Effector memory CD8-positive, alpha-beta T cell (primary cell): ENCODE measurements around the gene ANKFY1.
A peak's percentile ranks its signal among the peaks of the same experiment; 100 is the strongest.
"Not testable (repeated sequence)": the region's sequence is repeated elsewhere in the genome, so short reads cannot be mapped to it uniquely, and the experiment has no call there.

Experiments used
- ATAC-seq: fragments of 150-1000 bp; cut with Tn5 transposase; replicated peaks from 2 replicates; pipeline ENCODE4 v1.10.0; 2021; ENCODE audit warnings: mild to moderate bottlenecking, moderate library complexity
- DNase-seq, 3 experiments: peaks; one replicate each; pipeline ENCODE4 v3.0.0; 2021
- H3K27ac Mint-ChIP-seq, 2 donors: one replicate each; pipeline ENCODE4 v1.8.0; 2022; ENCODE audit warnings: mild to moderate bottlenecking in 2 of 2, mixed read lengths in 2 of 2, moderate library complexity in 2 of 2
- H3K27me3 Mint-ChIP-seq, 2 donors: one replicate each; pipeline ENCODE4 v1.8.0; 2022; ENCODE audit warnings: mixed read lengths in 2 of 2
- H3K36me3 Mint-ChIP-seq: one replicate; pipeline ENCODE4 v1.8.0; 2022; ENCODE audit warnings: mild to moderate bottlenecking, moderate library complexity, mixed read lengths; ENCODE audit not compliant: insufficient read depth
- H3K4me1 Mint-ChIP-seq, 2 donors: one replicate each; pipeline ENCODE4 v1.8.0; 2022; ENCODE audit warnings: low read depth in 2 of 2, mixed read lengths in 2 of 2
- H3K4me3 Mint-ChIP-seq, 2 donors: one replicate each; pipeline ENCODE4 v1.8.0; 2022; ENCODE audit warnings: mild to moderate bottlenecking in 2 of 2, mixed read lengths in 2 of 2, moderate library complexity in 2 of 2
- H3K9me3 Mint-ChIP-seq, 2 donors: one replicate each; pipeline ENCODE4 v1.8.0; 2022; ENCODE audit warnings: mixed read lengths in 2 of 2

The ANKFY1 gene

GRCh38 chr17:4199818-4200402, 63.9 kb downstream of the ANKFY1 start:
- ATAC-seq (peak; percentile 61), DNase-seq (peak; percentile 15 to 34 (median 32))
- H3K36me3 Mint-ChIP-seq, result peaks cover 48% of the 10 kb centered on the region
- H3K4me3 Mint-ChIP-seq, result no peak overlapping the region
- no peak overlapping the region for H3K27ac Mint-ChIP-seq
- H3K4me1 Mint-ChIP-seq, result peaks cover 0 to 6% of the 10 kb centered on the region in 2 donors
- no peaks in the 10 kb centered on the region for H3K27me3 Mint-ChIP-seq
- H3K9me3 Mint-ChIP-seq, result no peaks in the 10 kb centered on the region

GRCh38 chr17:4198995-4199394, 64.8 kb downstream of the ANKFY1 start:
- Mint-ChIP-seq H3K27ac (no peak overlapping the region), H3K4me3 (no peak overlapping the region), H3K4me1 (peaks cover 0 to 4% of the 10 kb centered on the region in 2 donors), H3K27me3 (no peaks in the 10 kb centered on the region), H3K9me3 (no peaks in the 10 kb centered on the region), H3K36me3 (peaks cover 50% of the 10 kb centered on the region)
- DNase-seq (no peak), ATAC-seq (no peak)

GRCh38 chr17:4195306-4195705, 68.5 kb downstream of the ANKFY1 start:
- no peak overlapping the region for H3K4me3 Mint-ChIP-seq
- H3K4me1 Mint-ChIP-seq, result peaks cover 0 to 3% of the 10 kb centered on the region in 2 donors
- DNase-seq (no peak), ATAC-seq (no peak)
- peak overlapping the region in 1 of 2 donors; percentile 27 for H3K27ac Mint-ChIP-seq
- no peaks in the 10 kb centered on the region for H3K9me3 Mint-ChIP-seq
- H3K36me3 Mint-ChIP-seq, result peaks cover 48% of the 10 kb centered on the region
- H3K27me3 Mint-ChIP-seq, result no peaks in the 10 kb centered on the region

- no peaks in the 10 kb centered on the region for H3K9me3 Mint-ChIP-seq
- H3K27ac Mint-ChIP-seq, result peak overlapping the region in 1 of 2 donors; percentile 26
- DNase-seq (no peak), ATAC-seq (no peak)
- H3K36me3 Mint-ChIP-seq, result peaks cover 48% of the 10 kb centered on the region
- peaks cover 0 to 3% of the 10 kb centered on the region in 2 donors for H3K4me1 Mint-ChIP-seq
- no peaks in the 10 kb centered on the region for H3K27me3 Mint-ChIP-seq
- no peak overlapping the region for H3K4me3 Mint-ChIP-seq
Measured at GRCh38 chr17:4194796-4195195, 69.0 kb downstream of the ANKFY1 start.

- Mint-ChIP-seq H3K27ac (peak overlapping the region; percentile 25 to 44), H3K36me3 (peaks cover 51% of the 10 kb centered on the region)
- DNase-seq, H3K4me3 Mint-ChIP-seq, H3K4me1 Mint-ChIP-seq, ATAC-seq, H3K9me3 Mint-ChIP-seq, H3K27me3 Mint-ChIP-seq: not testable (repeated sequence)
Measured at GRCh38 chr17:4190791-4191190, 73.0 kb downstream of the ANKFY1 start.

GRCh38 chr17:4189280-4189679, 74.5 kb downstream of the ANKFY1 start:
- peaks cover 46% of the 10 kb centered on the region for H3K36me3 Mint-ChIP-seq
- no peaks in the 10 kb centered on the region for H3K27me3 Mint-ChIP-seq
- no peak overlapping the region for H3K4me3 Mint-ChIP-seq
- no peak for DNase-seq
- peak; percentile 80 for ATAC-seq
- peak overlapping the region in 1 of 2 donors; percentile 44 for H3K27ac Mint-ChIP-seq
- peaks cover 0 to 3% of the 10 kb centered on the region in 2 donors for H3K4me1 Mint-ChIP-seq
- no peaks in the 10 kb centered on the region for H3K9me3 Mint-ChIP-seq

GRCh38 chr17:4188076-4188475, 75.7 kb downstream of the ANKFY1 start:
- Mint-ChIP-seq H3K27me3 (no peaks in the 10 kb centered on the region), H3K4me1 (peaks cover 0 to 3% of the 10 kb centered on the region in 2 donors), H3K4me3 (no peak overlapping the region), H3K9me3 (no peaks in the 10 kb centered on the region), H3K36me3 (peaks cover 45% of the 10 kb centered on the region), H3K27ac (peak overlapping the region in 1 of 2 donors; percentile 41)
- DNase-seq (no peak), ATAC-seq (no peak)

GRCh38 chr17:4187076-4187475, 76.7 kb downstream of the ANKFY1 start:
- Mint-ChIP-seq H3K36me3 (peaks cover 55% of the 10 kb centered on the region), H3K27me3 (no peaks in the 10 kb centered on the region), H3K9me3 (no peaks in the 10 kb centered on the region), H3K4me1 (peaks cover 0 to 3% of the 10 kb centered on the region in 2 donors), H3K4me3 (no peak overlapping the region), H3K27ac (peak overlapping the region in 1 of 2 donors; percentile 11)
- DNase-seq (no peak), ATAC-seq (no peak)

- peaks cover 61% of the 10 kb centered on the region for H3K36me3 Mint-ChIP-seq
Measured at GRCh38 chr17:4186357-4186881, 77.4 kb downstream of the ANKFY1 start.

GRCh38 chr17:4185656-4186055, 78.1 kb downstream of the ANKFY1 start:
- Mint-ChIP-seq H3K36me3 (peaks cover 63% of the 10 kb centered on the region), H3K27ac (no peak overlapping the region)

More at GRCh38 chr17:4186357-4186881, 77.4 kb downstream of the ANKFY1 start:
- H3K27me3 Mint-ChIP-seq, result no peaks in the 10 kb centered on the region
- DNase-seq (no peak), ATAC-seq (no peak)
- H3K4me3 Mint-ChIP-seq, result no peak overlapping the region
- H3K9me3 Mint-ChIP-seq, result no peaks in the 10 kb centered on the region
- H3K27ac Mint-ChIP-seq, result peak overlapping the region in 1 of 2 donors; percentile 11
- H3K4me1 Mint-ChIP-seq, result peaks cover 0 to 3% of the 10 kb centered on the region in 2 donors

GRCh38 chr17:4184811-4185210, 79.0 kb downstream of the ANKFY1 start:
- DNase-seq (no peak), ATAC-seq (no peak)
- Mint-ChIP-seq H3K36me3 (peaks cover 69% of the 10 kb centered on the region), H3K9me3 (no peaks in the 10 kb centered on the region), H3K27me3 (no peaks in the 10 kb centered on the region), H3K27ac (no peak overlapping the region), H3K4me1 (peaks cover 0 to 3% of the 10 kb centered on the region in 2 donors), H3K4me3 (no peak overlapping the region)

More at GRCh38 chr17:4185656-4186055, 78.1 kb downstream of the ANKFY1 start:
- ATAC-seq, result no peak
- no peak for DNase-seq
- Mint-ChIP-seq H3K4me1 (peaks cover 0 to 3% of the 10 kb centered on the region in 2 donors), H3K27me3 (no peaks in the 10 kb centered on the region), H3K9me3 (no peaks in the 10 kb centered on the region), H3K4me3 (no peak overlapping the region)

GRCh38 chr17:4182043-4182442, 81.7 kb downstream of the ANKFY1 start:
- Mint-ChIP-seq H3K36me3 (peaks cover 71% of the 10 kb centered on the region), H3K27ac (no peak overlapping the region), H3K4me3 (no peak overlapping the region), H3K4me1 (peaks cover 7 to 13% of the 10 kb centered on the region in 2 donors), H3K9me3 (no peaks in the 10 kb centered on the region), H3K27me3 (no peaks in the 10 kb centered on the region)
- ATAC-seq (no peak), DNase-seq (no peak)

- H3K4me3 Mint-ChIP-seq, result no peak overlapping the region
- peak overlapping the region in 1 of 2 donors; percentile 33 for H3K27ac Mint-ChIP-seq
- peaks cover 19 to 21% of the 10 kb centered on the region in 2 donors for H3K4me1 Mint-ChIP-seq
- DNase-seq (no peak), ATAC-seq (no peak)
- peaks cover 65% of the 10 kb centered on the region for H3K36me3 Mint-ChIP-seq
- no peaks in the 10 kb centered on the region for H3K9me3 Mint-ChIP-seq
- no peaks in the 10 kb centered on the region for H3K27me3 Mint-ChIP-seq
Measured at GRCh38 chr17:4180791-4181190, 83.0 kb downstream of the ANKFY1 start.

- Mint-ChIP-seq H3K4me3 (no peak overlapping the region), H3K27me3 (no peaks in the 10 kb centered on the region), H3K9me3 (no peaks in the 10 kb centered on the region), H3K27ac (no peak overlapping the region), H3K36me3 (peaks cover 61% of the 10 kb centered on the region), H3K4me1 (peaks cover 33 to 36% of the 10 kb centered on the region in 2 donors)
- no peak for ATAC-seq
- no peak for DNase-seq
Measured at GRCh38 chr17:4179071-4179470, 84.7 kb downstream of the ANKFY1 start.
